Measurements from ENCODE around the gene MGLL.

DNA sequence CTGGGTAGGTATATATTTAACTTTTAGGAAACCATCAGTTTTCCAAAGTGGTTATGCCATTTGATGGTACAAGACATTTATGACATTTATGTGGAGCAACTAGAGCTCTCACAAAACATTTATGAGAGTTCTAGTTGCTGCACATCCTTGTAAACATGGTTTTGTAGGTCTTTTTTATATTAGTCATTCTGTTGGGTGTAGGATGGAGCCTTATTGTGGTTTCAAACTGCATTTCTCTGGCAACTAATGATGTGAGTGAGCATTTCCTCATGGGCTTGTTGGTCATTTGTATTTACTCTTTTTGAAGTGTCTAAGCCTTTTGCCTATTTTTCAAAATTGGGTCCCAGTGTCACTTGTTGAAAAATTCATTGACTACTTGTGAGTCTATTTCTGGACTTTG lies 45.7 kb upstream of the MGLL start:
- TF ChIP-seq POLR2A (IDR thresholded peaks at IDR 0.05) = no peak
- TF ChIP-seq, protein P1, sequence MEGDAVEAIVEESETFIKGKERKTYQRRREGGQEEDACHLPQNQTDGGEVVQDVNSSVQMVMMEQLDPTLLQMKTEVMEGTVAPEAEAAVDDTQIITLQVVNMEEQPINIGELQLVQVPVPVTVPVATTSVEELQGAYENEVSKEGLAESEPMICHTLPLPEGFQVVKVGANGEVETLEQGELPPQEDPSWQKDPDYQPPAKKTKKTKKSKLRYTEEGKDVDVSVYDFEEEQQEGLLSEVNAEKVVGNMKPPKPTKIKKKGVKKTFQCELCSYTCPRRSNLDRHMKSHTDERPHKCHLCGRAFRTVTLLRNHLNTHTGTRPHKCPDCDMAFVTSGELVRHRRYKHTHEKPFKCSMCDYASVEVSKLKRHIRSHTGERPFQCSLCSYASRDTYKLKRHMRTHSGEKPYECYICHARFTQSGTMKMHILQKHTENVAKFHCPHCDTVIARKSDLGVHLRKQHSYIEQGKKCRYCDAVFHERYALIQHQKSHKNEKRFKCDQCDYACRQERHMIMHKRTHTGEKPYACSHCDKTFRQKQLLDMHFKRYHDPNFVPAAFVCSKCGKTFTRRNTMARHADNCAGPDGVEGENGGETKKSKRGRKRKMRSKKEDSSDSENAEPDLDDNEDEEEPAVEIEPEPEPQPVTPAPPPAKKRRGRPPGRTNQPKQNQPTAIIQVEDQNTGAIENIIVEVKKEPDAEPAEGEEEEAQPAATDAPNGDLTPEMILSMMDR (IDR thresholded peaks at IDR 0.05) = no peak

All from breast epithelium (tissue), 3 donors.